ENCODE data around the gene STMP1.

GRCh38 chr7:135647755-135648154 lies 14.6 kb upstream of the STMP1 start:
- TF ChIP-seq, protein P1, sequence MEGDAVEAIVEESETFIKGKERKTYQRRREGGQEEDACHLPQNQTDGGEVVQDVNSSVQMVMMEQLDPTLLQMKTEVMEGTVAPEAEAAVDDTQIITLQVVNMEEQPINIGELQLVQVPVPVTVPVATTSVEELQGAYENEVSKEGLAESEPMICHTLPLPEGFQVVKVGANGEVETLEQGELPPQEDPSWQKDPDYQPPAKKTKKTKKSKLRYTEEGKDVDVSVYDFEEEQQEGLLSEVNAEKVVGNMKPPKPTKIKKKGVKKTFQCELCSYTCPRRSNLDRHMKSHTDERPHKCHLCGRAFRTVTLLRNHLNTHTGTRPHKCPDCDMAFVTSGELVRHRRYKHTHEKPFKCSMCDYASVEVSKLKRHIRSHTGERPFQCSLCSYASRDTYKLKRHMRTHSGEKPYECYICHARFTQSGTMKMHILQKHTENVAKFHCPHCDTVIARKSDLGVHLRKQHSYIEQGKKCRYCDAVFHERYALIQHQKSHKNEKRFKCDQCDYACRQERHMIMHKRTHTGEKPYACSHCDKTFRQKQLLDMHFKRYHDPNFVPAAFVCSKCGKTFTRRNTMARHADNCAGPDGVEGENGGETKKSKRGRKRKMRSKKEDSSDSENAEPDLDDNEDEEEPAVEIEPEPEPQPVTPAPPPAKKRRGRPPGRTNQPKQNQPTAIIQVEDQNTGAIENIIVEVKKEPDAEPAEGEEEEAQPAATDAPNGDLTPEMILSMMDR (IDR thresholded peaks at IDR 0.05), result no peak
- TF ChIP-seq POLR2A (IDR thresholded peaks at IDR 0.05), result no peak

Data from lower leg skin (tissue), 3 donors.